Kidney (tissue), 14 donors: ENCODE data around the gene GDNF. TPM values are rescaled to one million over a fixed set of nuclear protein-coding genes. Genes with fewer than 3 reads are reported as not detected.

Experiments
- DNase-seq, 5 donors: peaks; one replicate each; pipeline ENCODE4 v3.0.0-alpha.2; 2013 to 2020
- FAIRE-seq: peaks from 2 replicates; lab custom pipeline; 2012; peaks lifted over from hg19 to GRCh38; lab: Jason Lieb, UNC
- H3K27ac ChIP-seq, 2 donors: one replicate each; pipeline ENCODE4 v1.7.0; 2013; ENCODE audit warnings: low read depth in 2 of 2, low read length in 2 of 2, inconsistent platforms in 1 of 2
- H3K27me3 ChIP-seq: one replicate; pipeline ENCODE4 v1.7.1; 2013; ENCODE audit warnings: low read length, inconsistent platforms; ENCODE audit not compliant: control insufficient read depth, insufficient read depth
- H3K36me3 ChIP-seq, 3 donors: one replicate each; pipeline versions ENCODE4 v1.7.0 to v1.7.1; 2013; ENCODE audit warnings: low read length in 3 of 3, control low read depth in 1 of 3, inconsistent platforms in 1 of 3; ENCODE audit not compliant: insufficient read depth in 3 of 3, control insufficient read depth in 2 of 3
- H3K4me1 ChIP-seq, 3 donors: one replicate each; pipeline versions ENCODE4 v1.7.0 to v1.7.1; 2013; ENCODE audit warnings: low read length in 3 of 3, inconsistent platforms in 1 of 3, low read depth in 1 of 3; ENCODE audit not compliant: control insufficient read depth in 2 of 3, insufficient read depth in 2 of 3
- H3K4me3 ChIP-seq, 3 donors: one replicate each; pipeline versions ENCODE4 v1.7.0 to v1.8.1; 2013; ENCODE audit warnings: low read length in 3 of 3, control low read depth in 1 of 3, inconsistent platforms in 1 of 3
- H3K9ac ChIP-seq, 3 donors: one replicate each; pipeline versions ENCODE4 v1.7.0 to v1.7.1; 2013; ENCODE audit warnings: low read length in 3 of 3, control low read depth in 1 of 3, inconsistent platforms in 1 of 3
- H3K9me3 ChIP-seq, 3 donors: one replicate each; pipeline versions ENCODE4 v1.7.0 to v1.7.1; 2013; ENCODE audit warnings: low read length in 3 of 3, control low read depth in 1 of 3, inconsistent platforms in 1 of 3; ENCODE audit not compliant: control insufficient read depth in 2 of 3, insufficient read depth in 1 of 3
- CTCF ChIP-seq: IDR thresholded peaks from 3 replicates; pipeline ENCODE4 v1.5.1; 2012; ENCODE audit warnings: mild to moderate bottlenecking, moderate library complexity, borderline replicate concordance; ENCODE audit not compliant: insufficient read depth; ENCODE audit errors: extremely low read depth
- intact Hi-C: fragments of 100-400 bp; cut with DNase I; formaldehyde crosslinking; loops from one replicate; pipeline ENCODE4 v1.11.1; 2022
- polyA plus RNA-seq: library from polyadenylated mRNA; stranded (reverse); fragments of 350-450 nt; fragmentation: Illumina TruSeq; extraction: RNeasy Lipid Tissue Mini Kit (QIAGEN cat#74804); gene quantifications from one replicate; pipeline ENCODE4 v1.2.3, GENCODE V29; 2014; ENCODE audit warnings: low read depth, low replicate concordance; ENCODE audit not compliant: insufficient read depth
- total RNA-seq: library from RNA; stranded (reverse); fragmentation: NEBNext Ultra II Directional; extraction: Animal tissue kit (Norgen Biotek cat#: 25700); gene quantifications from one replicate; pipeline ENCODE4 v1.2.1, GENCODE V29; 2021
- donor health status: control.
- donor health status: control.
- donor health status: control.
- donor health status: control.
- donor health status: control.
- donor health status: DM: yes; HTN: yes; CAD: no.
- donor health status: Normal renal cell carcinoma (clear cell type).

The GDNF gene
- total and polyA plus RNA-seq, 2 donors from 2014 or later = 0.34 to 0.88 TPM

- intact Hi-C loops = no loop called here
These were observed 62.3 kb downstream of the GDNF start for GRCh38 chr5:37777432-37778130.

GRCh38 chr5:37776826-37777225, 63.0 kb downstream of the GDNF start:
- FAIRE-seq (no peak), DNase-seq (peak in 3 of 5 donors; percentile 7 to 37 (median 12))
- H3K9ac ChIP-seq = no peak overlapping the region

More at GRCh38 chr5:37777432-37778130, 62.3 kb downstream of the GDNF start:
- Histone ChIP-seq H3K4me1 (no peaks in the 10 kb centered on the region), H3K4me3 (no peak overlapping the region), H3K36me3 (no peaks in the 10 kb centered on the region), H3K9me3 (peaks cover 0 to 4% (median 0%) of the 10 kb centered on the region in 3 donors), H3K27ac (no peak overlapping the region), H3K9ac (no peak overlapping the region), H3K27me3 (no peaks in the 10 kb centered on the region)
- peak in 1 of 5 donors; percentile 9 for DNase-seq
- no peak for TF ChIP-seq CTCF
- no peak for FAIRE-seq

GRCh38 chr5:37774912-37775483, 64.8 kb downstream of the GDNF start:
- H3K4me1 ChIP-seq = no peaks in the 10 kb centered on the region
- H3K36me3 ChIP-seq = no peaks in the 10 kb centered on the region
- intact Hi-C loops = no loop called here
- TF ChIP-seq CTCF = no peak
- no peak overlapping the region for H3K9ac ChIP-seq
- no peak overlapping the region for H3K27ac ChIP-seq
- H3K4me3 ChIP-seq = no peak overlapping the region
- peaks cover 0 to 4% (median 0%) of the 10 kb centered on the region in 3 donors for H3K9me3 ChIP-seq
- FAIRE-seq (no peak), DNase-seq (no peak)
- no peaks in the 10 kb centered on the region for H3K27me3 ChIP-seq

More at GRCh38 chr5:37776826-37777225, 63.0 kb downstream of the GDNF start:
- H3K4me1 ChIP-seq = no peaks in the 10 kb centered on the region
- H3K27me3 ChIP-seq = no peaks in the 10 kb centered on the region
- peaks cover 0 to 4% (median 0%) of the 10 kb centered on the region in 3 donors for H3K9me3 ChIP-seq
- no peaks in the 10 kb centered on the region for H3K36me3 ChIP-seq
- no peak overlapping the region for H3K27ac ChIP-seq
- TF ChIP-seq CTCF = no peak
- intact Hi-C loops = no loop called here
- no peak overlapping the region for H3K4me3 ChIP-seq
